Hindlimb muscle (tissue), 1 donor: ENCODE data around the gene DOK7. TPM values are rescaled to one million over a fixed set of nuclear protein-coding genes. Genes with fewer than 3 reads are reported as not detected.
"Not testable (repeated sequence)": the region's sequence is repeated elsewhere in the genome, so short reads cannot be mapped to it uniquely, and the experiment has no call there.

Experiments
- DNase-seq: peaks from one replicate; pipeline ENCODE4 v3.0.0-alpha.2; 2013
- polyA plus RNA-seq: library from polyadenylated mRNA; unstranded; fragments of 120-200 nt; gene quantifications from one replicate; pipeline ENCODE4 v1.2.1, GENCODE V29; 2013; ENCODE audit not compliant: insufficient read length

The DOK7 gene
- polyA plus RNA-seq, 1 donor = 21.0 TPM

DNA sequence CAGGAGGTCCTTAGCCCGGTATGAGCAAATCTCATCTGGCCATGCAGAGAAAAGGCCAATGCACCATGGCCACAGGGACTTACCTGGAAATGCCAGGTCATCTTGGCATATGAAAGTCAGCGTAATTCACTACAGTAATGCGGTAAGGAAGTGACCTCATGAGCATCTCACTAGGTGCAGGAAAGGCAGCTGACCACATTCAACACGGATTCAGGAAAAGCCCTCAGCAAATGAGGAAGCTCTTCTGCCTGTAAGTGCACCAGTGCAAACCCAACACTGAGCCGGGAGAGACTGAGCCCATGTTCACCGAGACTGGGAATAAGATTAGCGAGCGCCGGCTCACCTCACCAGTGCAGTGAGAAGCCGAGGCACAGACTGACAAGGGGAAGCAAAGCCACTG lies 45.4 kb downstream of the DOK7 start:
- DNase-seq = no peak

- no peak for DNase-seq
These were observed 47.4 kb downstream of the DOK7 start for GRCh38 chr4:3510481-3510880.

DNA sequence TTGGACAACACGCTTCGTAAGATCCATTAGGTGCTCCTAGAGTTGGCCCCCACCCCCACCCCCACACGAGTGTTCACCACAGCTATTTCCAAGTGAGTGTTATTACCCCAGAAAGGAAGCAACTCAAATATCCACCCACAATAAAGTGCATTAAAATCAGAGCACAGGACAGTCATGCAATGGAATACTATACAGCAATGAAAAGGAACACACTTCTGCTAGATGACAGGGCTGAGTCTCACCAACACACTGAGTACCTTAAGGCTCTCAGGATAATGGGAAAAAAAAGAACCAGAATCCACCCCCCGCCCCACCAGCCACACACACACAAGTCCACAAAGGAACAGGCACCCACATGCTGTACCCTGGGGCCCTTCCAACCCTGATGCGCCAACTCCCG lies 48.1 kb downstream of the DOK7 start:
- DNase-seq = no peak

GRCh38 chr4:3511601-3512000 lies 48.5 kb downstream of the DOK7 start:
- not testable (repeated sequence) for DNase-seq

GRCh38 chr4:3512279-3512678 lies 49.2 kb downstream of the DOK7 start:
- DNase-seq = no peak

DNA sequence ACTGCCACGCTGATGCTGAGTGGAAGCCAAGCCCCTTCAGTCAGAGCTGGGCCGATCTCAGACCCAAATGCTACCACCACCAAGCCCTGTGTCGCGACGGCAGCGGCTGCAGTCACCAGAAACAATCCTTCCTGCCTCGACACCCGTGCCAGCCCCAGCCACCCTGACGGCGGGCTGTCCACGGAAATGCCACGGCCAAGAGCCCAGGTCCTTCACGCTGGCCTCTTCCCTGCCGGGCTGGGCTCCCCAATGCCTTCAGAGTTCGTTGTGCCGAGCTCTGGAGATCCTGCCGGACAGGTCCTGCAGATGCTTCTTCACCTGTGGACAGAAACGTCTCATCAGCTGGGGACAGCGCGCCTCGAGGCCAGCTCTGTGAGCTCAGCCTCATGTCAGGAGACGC lies 49.6 kb downstream of the DOK7 start:
- DNase-seq = no peak

- no peak for DNase-seq
These were observed 50.7 kb downstream of the DOK7 start for GRCh38 chr4:3513807-3514206.

GRCh38 chr4:3514221-3514780 lies 51.2 kb downstream of the DOK7 start:
- DNase-seq = no peak

DNA sequence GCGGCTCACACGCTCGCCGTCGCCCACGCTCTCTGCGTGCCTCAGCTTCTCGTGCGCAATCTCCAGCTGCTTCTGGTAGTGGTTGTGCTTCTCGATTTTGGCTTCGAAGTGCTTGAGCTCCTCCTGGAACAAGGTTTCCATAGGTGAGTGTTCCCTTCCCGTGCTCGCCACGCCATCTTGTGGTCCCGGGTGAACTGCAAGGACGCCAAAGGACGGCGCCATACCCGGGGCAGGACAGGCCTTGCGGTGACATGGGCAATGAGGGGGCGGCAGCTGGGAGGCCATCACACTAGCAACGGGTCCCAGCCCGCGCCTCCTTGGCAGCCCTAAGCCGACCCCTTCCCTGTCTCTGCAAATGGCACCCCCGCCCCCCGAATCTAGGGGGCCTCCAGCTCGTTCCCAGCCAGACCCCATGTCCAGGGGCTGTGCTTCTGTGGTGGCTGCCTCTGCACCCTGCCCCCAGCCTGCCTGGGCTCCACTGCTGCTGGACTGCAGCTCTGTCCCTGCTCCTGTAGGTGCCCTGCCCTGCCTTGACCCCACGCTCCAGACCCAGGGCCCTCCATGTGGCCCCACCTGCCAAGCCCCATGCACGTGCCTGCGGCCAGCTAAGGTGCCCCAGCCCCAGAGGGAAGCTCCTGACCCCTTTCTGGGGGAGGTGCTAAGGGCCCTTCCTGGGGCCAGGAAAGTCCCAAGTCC lies 51.8 kb downstream of the DOK7 start:
- DNase-seq = no peak

- no peak for DNase-seq
These were observed 52.5 kb downstream of the DOK7 start for GRCh38 chr4:3515646-3516045.

DNA sequence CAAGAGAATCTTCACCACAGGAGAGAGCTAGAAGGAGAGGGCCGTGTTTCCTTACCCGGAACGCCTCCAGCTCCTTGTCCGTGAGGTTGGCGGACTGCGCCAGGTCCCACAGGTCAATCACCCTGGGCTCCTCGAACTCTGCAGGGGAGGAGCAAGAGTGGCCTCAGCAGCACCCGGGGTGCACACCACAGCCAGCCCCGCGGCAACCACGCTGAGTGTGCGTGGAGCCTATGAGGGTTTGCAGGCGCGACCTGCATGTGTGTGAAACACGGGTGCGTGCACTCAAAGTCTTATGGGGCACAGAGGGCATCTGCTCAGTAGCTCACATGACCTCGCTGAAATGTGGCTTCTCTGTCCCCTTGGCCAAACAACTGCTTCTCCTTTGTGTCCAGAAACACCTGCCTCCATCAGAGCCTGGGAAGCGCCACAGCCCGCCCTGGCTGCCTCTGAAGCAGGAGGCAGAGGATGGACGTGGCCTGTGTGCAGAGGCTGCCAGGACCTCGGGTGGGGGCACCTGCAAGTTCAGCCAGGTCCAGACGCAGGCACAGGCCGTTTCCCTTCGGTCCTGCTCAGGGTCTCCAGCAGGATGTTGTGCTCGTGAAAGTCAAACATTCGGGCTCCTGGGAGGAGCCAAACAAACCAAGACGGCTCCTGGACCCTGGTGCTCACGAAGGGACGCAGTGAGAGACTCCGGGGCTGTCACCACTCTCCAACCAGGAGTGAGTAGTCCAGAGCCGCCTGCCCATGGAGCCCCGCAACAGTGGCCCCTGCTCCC lies 53.1 kb downstream of the DOK7 start:
- DNase-seq = no peak

GRCh38 chr4:3516836-3517730 lies 54.0 kb downstream of the DOK7 start:
- DNase-seq = no peak

- DNase-seq = no peak
These were observed 54.8 kb downstream of the DOK7 start for GRCh38 chr4:3517731-3518510.

- no peak for DNase-seq
These were observed 55.4 kb downstream of the DOK7 start for GRCh38 chr4:3518511-3518880.

DNA sequence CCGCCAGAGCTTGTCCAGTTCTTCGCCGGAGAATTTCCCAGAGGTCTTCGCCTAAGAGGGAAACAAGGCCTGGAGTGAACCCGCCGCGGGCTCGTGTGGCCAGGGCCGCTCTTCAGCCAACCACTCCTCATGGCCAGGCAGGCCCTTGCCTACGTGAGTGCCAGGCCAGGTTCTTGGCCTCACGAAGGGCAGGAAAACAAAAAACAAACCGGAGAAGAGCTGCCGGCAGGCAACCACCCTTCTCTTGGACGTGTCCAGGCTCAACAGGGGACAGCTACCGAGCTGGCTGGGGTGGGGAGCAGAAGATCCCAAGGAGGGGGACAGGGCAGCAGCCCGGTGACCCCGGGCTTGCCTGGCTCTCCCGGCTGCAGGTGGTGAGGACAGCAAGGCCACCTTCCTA lies 55.8 kb downstream of the DOK7 start:
- DNase-seq = no peak

DNA sequence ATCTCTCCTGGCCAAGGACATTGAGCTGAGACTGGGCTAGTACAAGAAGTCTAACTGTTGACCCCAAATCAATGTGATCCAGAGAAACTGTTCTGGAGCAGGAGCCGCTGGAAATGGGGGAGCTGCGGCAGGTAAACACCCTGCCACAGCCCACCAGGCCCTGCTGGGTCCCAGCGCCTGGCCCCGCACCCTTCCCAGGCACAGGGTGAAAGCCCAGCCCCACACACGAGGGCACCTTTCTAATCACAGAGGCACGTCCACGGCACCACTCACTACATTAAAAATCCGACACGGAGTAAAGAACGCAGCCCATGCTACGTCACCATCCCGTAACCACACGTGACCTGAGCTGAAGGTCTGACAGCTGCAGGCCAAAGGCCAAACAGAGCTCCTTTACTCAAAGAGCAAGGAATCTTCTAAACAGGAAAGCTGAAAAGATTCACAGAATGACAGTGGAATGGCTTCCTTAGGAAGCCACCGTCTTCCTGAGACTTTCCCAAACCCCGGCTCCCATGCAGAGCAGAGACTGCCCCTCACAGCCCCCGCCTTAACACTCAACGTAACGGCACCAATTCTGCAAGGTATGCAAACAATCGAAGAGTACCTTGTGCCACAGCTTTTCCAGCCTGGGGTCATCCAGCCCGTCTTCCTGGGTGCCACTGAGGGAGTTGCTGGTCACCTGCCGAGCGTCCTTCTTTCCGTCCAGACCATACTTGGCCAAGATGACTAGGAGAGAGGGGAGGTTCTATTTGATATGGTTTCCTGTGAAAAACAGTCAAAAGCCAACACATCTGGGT lies 56.6 kb downstream of the DOK7 start:
- DNase-seq = no peak

GRCh38 chr4:3520276-3520675 lies 57.2 kb downstream of the DOK7 start:
- no peak for DNase-seq

DNA sequence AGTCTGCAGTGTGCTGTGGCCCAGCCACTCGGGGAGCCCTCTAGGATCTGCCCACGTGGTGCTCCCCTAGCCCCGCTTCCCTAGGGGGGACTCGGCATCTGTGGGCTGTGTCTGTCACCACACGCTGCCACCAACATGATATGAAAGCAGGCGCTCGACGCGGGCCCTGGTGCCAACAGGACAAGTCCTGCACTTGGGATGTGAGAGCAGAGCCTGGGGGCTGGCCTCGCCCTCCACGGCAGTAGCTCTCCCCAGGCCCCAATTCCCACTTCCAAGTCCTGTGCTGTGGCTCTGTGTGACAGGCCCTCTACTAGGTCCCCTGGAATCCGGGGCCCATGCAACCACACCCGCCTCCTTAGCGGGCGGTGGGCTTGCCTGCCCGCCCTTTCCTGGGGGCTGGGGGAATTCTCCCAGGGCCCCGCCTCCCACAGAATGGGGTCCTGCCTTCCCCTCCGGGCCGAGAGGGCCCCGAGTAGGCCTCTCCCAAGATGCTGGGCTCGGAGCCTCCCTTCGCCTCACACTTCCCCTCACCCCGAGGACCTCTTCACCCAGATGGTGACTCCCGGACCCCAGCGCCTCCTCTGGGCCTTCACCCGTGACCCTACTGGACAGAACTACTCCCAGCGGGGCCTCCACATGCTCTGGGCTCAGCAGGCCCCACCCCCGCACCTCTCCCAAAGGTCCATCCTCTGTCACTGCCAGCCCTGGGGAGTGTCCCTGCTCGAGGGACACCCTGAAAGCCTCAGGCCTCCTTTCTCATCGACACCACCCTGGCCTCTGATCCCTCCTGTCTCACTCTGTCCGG lies 57.9 kb downstream of the DOK7 start:
- DNase-seq = no peak

DNA sequence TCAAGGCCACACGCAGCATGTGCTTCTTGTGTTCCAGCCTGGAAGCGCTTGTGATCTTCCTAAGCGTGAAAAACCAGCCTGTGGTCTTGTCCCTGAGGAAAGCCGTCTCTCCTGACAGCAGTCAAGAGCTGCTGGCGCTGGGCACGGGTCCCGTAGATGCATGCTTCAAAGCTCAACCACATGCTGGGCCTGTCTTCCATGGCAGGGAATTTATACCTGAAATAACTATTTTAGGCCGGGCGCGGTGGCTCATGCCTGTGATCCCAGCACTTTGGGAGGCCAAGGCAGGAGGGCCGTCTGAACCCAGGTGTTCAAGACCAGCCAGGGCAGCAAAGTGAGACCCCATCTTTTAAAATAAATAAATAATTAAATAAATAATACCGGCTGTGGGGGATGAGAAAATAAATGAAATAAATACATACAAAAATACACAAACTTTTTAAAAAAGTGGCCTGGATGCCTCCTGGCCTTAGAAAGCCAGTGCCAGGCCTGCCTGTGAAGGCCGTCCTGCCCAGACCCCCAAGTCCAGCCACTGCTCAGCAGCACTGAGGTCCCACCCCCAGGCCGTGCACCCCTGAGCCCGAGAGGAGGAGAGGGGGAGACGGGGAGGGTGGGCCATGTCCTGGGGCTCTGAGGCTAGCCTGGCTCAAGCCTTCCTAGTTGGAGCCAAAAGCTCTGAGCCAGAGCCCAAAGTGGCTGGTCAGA lies 58.7 kb downstream of the DOK7 start:
- DNase-seq = no peak

GRCh38 chr4:3522326-3522640 lies 59.2 kb downstream of the DOK7 start:
- DNase-seq = no peak
